Measurements from ENCODE around the gene RAD51B. TPM values are rescaled to one million over a fixed set of nuclear protein-coding genes. Genes with fewer than 3 reads are reported as not detected.

The RAD51B gene
- total RNA-seq, 5 donors from 2014 or later (not counting 1 experiment from before 2014, with no cell fraction given), result 25.4 to 47.9 (median 30.0) TPM

GRCh38 chr14:68625366-68626090, 805.9 kb downstream of the RAD51B start:
- Mint-ChIP-seq H3K9me3 (no peaks in the 10 kb centered on the region), H3K27ac (no peak overlapping the region), H3K4me3 (no peak overlapping the region), H3K36me3 (peaks cover 2% of the 10 kb centered on the region), H3K4me1 (peaks cover 13 to 31% (median 24%) of the 10 kb centered on the region in 3 donors), H3K27me3 (no peaks in the 10 kb centered on the region)
- DNase-seq (no peak), ATAC-seq (replicated peaks in 1 of 4) (no peak)
- WGBS (ENCODE audit: insufficient coverage), result 73% methylated on average over 2 of the region's 7 CpGs
- no peaks in the 10 kb centered on the region for H3K9me3 ChIP-seq
- ChIA-PET POLR2A (no interaction called here), CTCF (no interaction called here)
- no peak overlapping the region for H3K4me3 ChIP-seq (ENCODE audit: control insufficient read depth in 1 of 2, extremely low read depth in 1 of 2, low read length in 1 of 2)
- H3K4me1 ChIP-seq (ENCODE audit: control insufficient read depth in 1 of 2, extremely low read depth in 1 of 2, insufficient read depth in 2 of 2, low read length in 2 of 2), result peaks cover 8 to 21% of the 10 kb centered on the region in 2 experiments
- no peaks in the 10 kb centered on the region for H3K36me3 ChIP-seq (ENCODE audit: control insufficient read depth in 2 of 2, extremely low read depth in 1 of 2, insufficient read depth in 1 of 2, low read length in 1 of 2)
- no peaks in the 10 kb centered on the region for H3K27me3 ChIP-seq (replicated peaks in 1 of 2; ENCODE audit: control insufficient read depth in 2 of 2, extremely low read depth in 1 of 2, insufficient read depth in 2 of 2, low read length in 1 of 2)
- H3K27ac ChIP-seq (ENCODE audit: low read length), result no peak overlapping the region

- H3K4me1 Mint-ChIP-seq, result peaks cover 13 to 31% (median 24%) of the 10 kb centered on the region in 3 donors
- no peak overlapping the region for H3K27ac Mint-ChIP-seq
- Histone ChIP-seq H3K27ac (ENCODE audit: low read length) (no peak overlapping the region), H3K4me3 (ENCODE audit: control insufficient read depth in 1 of 2, extremely low read depth in 1 of 2, low read length in 1 of 2) (no peak overlapping the region), H3K4me1 (ENCODE audit: control insufficient read depth in 1 of 2, extremely low read depth in 1 of 2, insufficient read depth in 2 of 2, low read length in 2 of 2) (peaks cover 8 to 21% of the 10 kb centered on the region in 2 experiments), H3K36me3 (ENCODE audit: control insufficient read depth in 2 of 2, extremely low read depth in 1 of 2, insufficient read depth in 1 of 2, low read length in 1 of 2) (no peaks in the 10 kb centered on the region), H3K9me3 (no peaks in the 10 kb centered on the region), H3K27me3 (replicated peaks in 1 of 2; ENCODE audit: control insufficient read depth in 2 of 2, extremely low read depth in 1 of 2, insufficient read depth in 2 of 2, low read length in 1 of 2) (no peaks in the 10 kb centered on the region)
- no peaks in the 10 kb centered on the region for H3K27me3 Mint-ChIP-seq
- peaks cover 2% of the 10 kb centered on the region for H3K36me3 Mint-ChIP-seq
- ATAC-seq (replicated peaks in 1 of 4) (no peak), DNase-seq (no peak)
- POLR2A ChIA-PET, result interaction anchor here in 1 of 2 donors (0.9 kb wide), 1 partner anchor 166 kb away, joined by 7 read pairs; the partner anchor contains the start of gene ZFP36L1
- H3K9me3 Mint-ChIP-seq, result no peaks in the 10 kb centered on the region
- WGBS (ENCODE audit: insufficient coverage), result no CpG with 5 or more reads among the region's 1 CpG
- CTCF ChIA-PET, result no interaction called here
- peak overlapping the region in 1 of 3 donors; percentile 33 for H3K4me3 Mint-ChIP-seq
Measured at GRCh38 chr14:68626386-68626785, 806.8 kb downstream of the RAD51B start.

- H3K27ac Mint-ChIP-seq, result peak overlapping the region in 1 of 2 donors; percentile 64
- WGBS (ENCODE audit: insufficient coverage), result 100% methylated on average over 2 of the region's 6 CpGs
- H3K4me3 ChIP-seq (ENCODE audit: control insufficient read depth in 1 of 2, extremely low read depth in 1 of 2, low read length in 1 of 2), result no peak overlapping the region
Measured at GRCh38 chr14:68627050-68627867, 807.7 kb downstream of the RAD51B start.

GRCh38 chr14:68627868-68628604, 808.5 kb downstream of the RAD51B start:
- H3K36me3 ChIP-seq (ENCODE audit: control insufficient read depth in 2 of 2, extremely low read depth in 1 of 2, insufficient read depth in 1 of 2, low read length in 1 of 2), result no peaks in the 10 kb centered on the region
- H3K27me3 ChIP-seq (replicated peaks in 1 of 2; ENCODE audit: control insufficient read depth in 2 of 2, extremely low read depth in 1 of 2, insufficient read depth in 2 of 2, low read length in 1 of 2), result no peaks in the 10 kb centered on the region
- peaks cover 5 to 21% of the 10 kb centered on the region in 2 experiments for H3K4me1 ChIP-seq (ENCODE audit: control insufficient read depth in 1 of 2, extremely low read depth in 1 of 2, insufficient read depth in 2 of 2, low read length in 2 of 2)
- H3K4me3 Mint-ChIP-seq, result peak overlapping the region; percentile 72 to 86 (median 76)
- peaks cover 13 to 25% (median 22%) of the 10 kb centered on the region in 3 donors for H3K4me1 Mint-ChIP-seq
- H3K27ac Mint-ChIP-seq, result peak overlapping the region; percentile 39 to 88
- no peaks in the 10 kb centered on the region for H3K27me3 Mint-ChIP-seq
- H3K27ac ChIP-seq (ENCODE audit: low read length), result peak overlapping the region; percentile 37
- DNase-seq (peak in 33 of 35 experiments; percentile 19 to 81 (median 48)), ATAC-seq (replicated peaks in 1 of 4) (peak; percentile 71 to 80 (median 78))
- H3K9me3 ChIP-seq, result no peaks in the 10 kb centered on the region
- ChIA-PET POLR2A (interaction anchor here (0.5 to 0.6 kb wide), 3 partner anchors 16 to 161 kb away, joined by 3 to 6 read pairs (median 3); no protein-coding TSS in a partner anchor), CTCF (no interaction called here)
- 47% methylated on average over 27 of the region's 37 CpGs for WGBS (ENCODE audit: insufficient coverage)
- H3K9me3 Mint-ChIP-seq, result no peaks in the 10 kb centered on the region
- no peaks in the 10 kb centered on the region for H3K36me3 Mint-ChIP-seq
- peak overlapping the region; percentile 37 to 44 for H3K4me3 ChIP-seq (ENCODE audit: control insufficient read depth in 1 of 2, extremely low read depth in 1 of 2, low read length in 1 of 2)

More at GRCh38 chr14:68627050-68627867, 807.7 kb downstream of the RAD51B start:
- Mint-ChIP-seq H3K4me1 (peaks cover 13 to 31% (median 24%) of the 10 kb centered on the region in 3 donors), H3K36me3 (peaks cover under 1% of the 10 kb centered on the region), H3K4me3 (peak overlapping the region in 2 of 3 donors; percentile 72 to 86), H3K27me3 (no peaks in the 10 kb centered on the region), H3K9me3 (no peaks in the 10 kb centered on the region)
- H3K27ac ChIP-seq (ENCODE audit: low read length), result no peak overlapping the region
- no peaks in the 10 kb centered on the region for H3K36me3 ChIP-seq (ENCODE audit: control insufficient read depth in 2 of 2, extremely low read depth in 1 of 2, insufficient read depth in 1 of 2, low read length in 1 of 2)
- no peaks in the 10 kb centered on the region for H3K9me3 ChIP-seq
- DNase-seq, result no peak
- H3K4me1 ChIP-seq (ENCODE audit: control insufficient read depth in 1 of 2, extremely low read depth in 1 of 2, insufficient read depth in 2 of 2, low read length in 2 of 2), result peaks cover 7 to 21% of the 10 kb centered on the region in 2 experiments
- ATAC-seq (replicated peaks in 1 of 4), result no peak
- CTCF ChIA-PET, result no interaction called here
- no peaks in the 10 kb centered on the region for H3K27me3 ChIP-seq (replicated peaks in 1 of 2; ENCODE audit: control insufficient read depth in 2 of 2, extremely low read depth in 1 of 2, insufficient read depth in 2 of 2, low read length in 1 of 2)
- POLR2A ChIA-PET, result interaction anchor here (0.5 to 0.9 kb wide), 4 partner anchors 15 to 165 kb away, joined by 3 to 7 read pairs (median 4); partner anchors contain the start of gene ZFP36L1 (in 1 of the 2)

GRCh38 chr14:68628605-68629310, 809.2 kb downstream of the RAD51B start:
- peaks cover 13 to 24% (median 21%) of the 10 kb centered on the region in 3 donors for H3K4me1 Mint-ChIP-seq
- ATAC-seq (replicated peaks in 1 of 4), result peak; percentile 62 to 86 (median 71)
- 59% methylated on average over 13 of the region's 30 CpGs for WGBS (ENCODE audit: insufficient coverage)
- peak overlapping the region; percentile 37 to 44 for H3K4me3 ChIP-seq (ENCODE audit: control insufficient read depth in 1 of 2, extremely low read depth in 1 of 2, low read length in 1 of 2)
- peak in 31 of 35 experiments; percentile 13 to 74 (median 32) for DNase-seq
- ChIA-PET CTCF (interaction anchor here in 1 of 2 donors (1.0 kb wide), 1 partner anchor 152 kb away, joined by 4 read pairs; no protein-coding TSS in a partner anchor), POLR2A (interaction anchor here in 1 of 2 donors (0.6 kb wide), 1 partner anchor 96 kb away, joined by 3 read pairs; no protein-coding TSS in a partner anchor)
- H3K36me3 Mint-ChIP-seq, result no peaks in the 10 kb centered on the region
- H3K4me3 Mint-ChIP-seq, result peak overlapping the region; percentile 72 to 86 (median 76)
- no peaks in the 10 kb centered on the region for H3K27me3 Mint-ChIP-seq
- H3K9me3 Mint-ChIP-seq, result no peaks in the 10 kb centered on the region
- no peaks in the 10 kb centered on the region for H3K9me3 ChIP-seq
- H3K36me3 ChIP-seq (ENCODE audit: control insufficient read depth in 2 of 2, extremely low read depth in 1 of 2, insufficient read depth in 1 of 2, low read length in 1 of 2), result no peaks in the 10 kb centered on the region
- H3K27ac ChIP-seq (ENCODE audit: low read length), result peak overlapping the region; percentile 37
- peak overlapping the region; percentile 84 to 88 for H3K27ac Mint-ChIP-seq
- H3K4me1 ChIP-seq (ENCODE audit: control insufficient read depth in 1 of 2, extremely low read depth in 1 of 2, insufficient read depth in 2 of 2, low read length in 2 of 2), result peaks cover 5 to 27% of the 10 kb centered on the region in 2 experiments
- no peaks in the 10 kb centered on the region for H3K27me3 ChIP-seq (replicated peaks in 1 of 2; ENCODE audit: control insufficient read depth in 2 of 2, extremely low read depth in 1 of 2, insufficient read depth in 2 of 2, low read length in 1 of 2)
